ENCODE data around the gene MYBBP1A. TPM values are rescaled to one million over a fixed set of nuclear protein-coding genes. Genes with fewer than 3 reads are reported as not detected.

The MYBBP1A gene
- total and polyA plus RNA-seq, 9 of the 15 experiments (the other 6 are each of a cell fraction or from before 2014, with no cell fraction given), result 2.0 to 114 (median 47.2) TPM

DNA sequence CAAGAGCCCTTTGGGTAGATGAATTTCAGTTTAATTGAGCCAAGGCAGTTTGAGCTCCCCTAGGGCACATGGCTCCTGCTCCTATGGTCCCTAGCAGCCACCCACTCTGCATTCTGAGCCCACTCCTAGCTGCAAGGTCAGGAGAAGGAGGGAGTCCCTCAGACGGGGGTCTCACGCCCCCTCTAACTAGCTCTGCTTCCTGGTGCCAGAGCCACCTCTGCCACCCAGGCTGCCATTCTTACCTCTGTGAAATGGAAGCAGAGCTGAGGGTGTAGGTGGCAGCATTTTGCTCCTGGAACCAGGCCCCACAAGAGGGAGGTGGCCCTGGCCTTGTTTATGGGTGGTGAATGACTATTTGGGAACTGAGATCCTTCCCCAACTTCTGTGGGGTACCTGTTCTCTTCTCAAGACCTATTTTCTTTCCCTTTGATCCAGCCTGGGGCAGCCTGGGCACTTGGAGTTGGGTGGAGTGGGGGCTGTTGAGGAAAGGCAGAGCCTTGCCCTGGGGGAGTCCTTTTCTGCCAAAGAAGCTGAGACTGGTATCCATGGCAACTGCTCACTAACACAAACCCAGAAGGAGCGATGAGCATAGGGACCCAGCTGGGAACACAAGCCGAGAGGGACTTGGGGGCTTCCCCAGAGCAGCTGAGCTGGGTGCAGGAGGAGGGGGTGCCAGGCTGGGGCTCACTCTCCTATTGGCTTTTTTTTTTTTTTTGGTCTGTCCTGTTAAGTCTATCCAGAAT, 51.7 kb downstream of the MYBBP1A start:
- intact Hi-C loops (cut with micrococcal nuclease), result no loop called here

More for the DNA sequence above, 51.7 kb downstream of the MYBBP1A start:
- Histone ChIP-seq H3K36me3 (ENCODE audit: control insufficient read depth, insufficient read depth, low read length) (no peaks in the 10 kb centered on the region), H3K27me3 (ENCODE audit: control insufficient read depth in 2 of 2, insufficient read depth in 2 of 2, low read length in 2 of 2) (peaks cover 0 to 61% of the 10 kb centered on the region in 2 experiments; a peak in 2 of 5 replicates), H3K9ac (ENCODE audit: insufficient read depth in 1 of 2, low read depth in 2 of 2, low read length in 2 of 2) (no peak overlapping the region), H3K9me1 (ENCODE audit: control insufficient read depth, insufficient read depth, low read length) (no peaks in the 10 kb centered on the region), H3K9me3 (replicated peaks; ENCODE audit: control insufficient read depth, insufficient read depth, low read depth, low read length) (no peaks in the 10 kb centered on the region), H4K20me1 (replicated peaks; ENCODE audit: control insufficient read depth, insufficient read depth, low read length) (peaks cover 9% of the 10 kb centered on the region; the same call in 1 of the 2 replicates), H2AFZ (ENCODE audit: low read depth, low read length) (no peak overlapping the region), H3K4me1 (replicated peaks in 1 of 2; ENCODE audit: control insufficient read depth in 2 of 2, insufficient read depth in 2 of 2, low read length in 2 of 2) (peaks cover 5 to 25% of the 10 kb centered on the region in 2 experiments; a peak in 4 of 5 replicates), H3K4me2 (ENCODE audit: insufficient read depth, low read length) (no peak overlapping the region), H3K4me3 (no peak overlapping the region), H3K27ac (ENCODE audit: extremely low read depth, low read depth, low read length) (no peak overlapping the region), H3K79me2 (ENCODE audit: control insufficient read depth, insufficient read depth, low read length) (no peaks in the 10 kb centered on the region)
- DNase-seq (ENCODE audit: extremely low read depth in 1 of 4, low spot score in 3 of 4) (no peak), FAIRE-seq (no peak), ATAC-seq (no peak)
- in situ Hi-C loops (cut with MboI), result no loop called here
- POLR2A ChIA-PET, result interaction anchor here (1.0 to 1.1 kb wide), 2 partner anchors 35 kb away, joined by 3 read pairs; no protein-coding TSS in a partner anchor
- WGBS (ENCODE audit: insufficient coverage, low coverage, missing lambda C conversion rate), result 0% methylated on average over 4 of the region's 4 CpGs
- CTCF ChIA-PET (ENCODE audit: low intra/inter-chr PET ratio), result no interaction called here
- no peak for TF ChIP-seq MECOM (CRISPR knock-in tag; IDR thresholded peaks at IDR 0.05)
- TF ChIP-seq, protein P1, sequence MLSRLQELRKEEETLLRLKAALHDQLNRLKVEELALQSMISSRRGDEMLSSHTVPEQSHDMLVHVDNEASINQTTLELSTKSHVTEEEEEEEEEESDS (CRISPR knock-in tag; IDR thresholded peaks at IDR 0.05), result no peak
- TF ChIP-seq TEAD4 (IDR thresholded peaks at IDR 0.05; ENCODE audit: low read length), result no peak
- TF ChIP-seq TEAD4 (CRISPR knock-in tag; IDR thresholded peaks at IDR 0.05; ENCODE audit: borderline replicate concordance), result no peak
- no peak for TF ChIP-seq RB1 (IDR thresholded peaks at IDR 0.05; ENCODE audit: low read depth)
- no peak for TF ChIP-seq ZNF766 (CRISPR knock-in tag; conservative IDR thresholded peaks at IDR 0.05)
- TF ChIP-seq ESRRA (IDR thresholded peaks at IDR 0.05; ENCODE audit: borderline replicate concordance, low read depth), result no peak
- no peak for TF ChIP-seq MITF (IDR thresholded peaks at IDR 0.05)
- no peak for TF ChIP-seq CHD1 (IDR thresholded peaks at IDR 0.05; ENCODE audit: low read length)
- no peak for TF ChIP-seq ZNF655 (CRISPR knock-in tag; IDR thresholded peaks at IDR 0.05)
- TF ChIP-seq KLF10 (CRISPR knock-in tag; IDR thresholded peaks at IDR 0.05), result no peak
- no peak for TF ChIP-seq ZNF280B (CRISPR knock-in tag; IDR thresholded peaks at IDR 0.05)
- TF ChIP-seq IRF2 (CRISPR knock-in tag; IDR thresholded peaks at IDR 0.05), result no peak
- BruUV-seq (replicated peaks), result no TSS peak

All from K562 (cell line).